Breast epithelium (tissue), 4 donors: ENCODE results near the gene OLFM3. TPM values are rescaled to one million over a fixed set of nuclear protein-coding genes. Genes with fewer than 3 reads are reported as not detected.

Source experiments
- DNase-seq, 2 donors: peaks; one replicate each; pipeline ENCODE4 v3.0.0-alpha.2; 2019; ENCODE audit warnings: low spot score in 2 of 2
- H3K27ac ChIP-seq, 2 donors: fragments of 200-600 bp; sonication (generic) in 1 of 2; one replicate each; pipeline ENCODE4 v1.5.1; 2016 to 2019; ENCODE audit warnings: mild to moderate bottlenecking in 1 of 2
- H3K27me3 ChIP-seq, 2 donors: fragments of 200-600 bp; sonication (generic) in 1 of 2; one replicate each; pipeline versions ENCODE4 v1.5.1 to v1.6.0; 2017 to 2019; ENCODE audit warnings: control low read depth in 1 of 2, mild to moderate bottlenecking in 1 of 2
- H3K36me3 ChIP-seq: fragments of 200-600 bp; one replicate; pipeline ENCODE4 v1.5.1; 2019
- H3K4me1 ChIP-seq, 2 donors: fragments of 200-600 bp; sonication (generic); one replicate each; pipeline ENCODE4 v1.5.1; 2016 to 2019; ENCODE audit warnings: control low read depth in 1 of 2
- H3K4me3 ChIP-seq, 3 donors: fragments of 200-600 bp; sonication (generic); 1 replicate in 2 of 3; 2 replicates in 1 of 3; pipeline ENCODE4 v1.5.1; 2016 to 2019; ENCODE audit warnings: mild to moderate bottlenecking in 3 of 3, moderate library complexity in 2 of 3
- H3K9me3 ChIP-seq, 2 donors: fragments of 200-600 bp; sonication (generic) in 1 of 2; one replicate each; pipeline ENCODE4 v1.5.1; 2016 to 2019; ENCODE audit warnings: control low read depth in 1 of 2
- CTCF ChIP-seq, 3 donors: fragments of 450-650 bp; IDR thresholded peaks; one replicate each; pipeline ENCODE4 v1.5.1; 2016 to 2017; ENCODE audit warnings: antibody characterized with exemption in 3 of 3, mild to moderate bottlenecking in 3 of 3, moderate library complexity in 3 of 3
- POLR2A ChIP-seq: fragments of 450-650 bp; IDR thresholded peaks from one replicate; pipeline ENCODE4 v1.6.1; 2016; ENCODE audit warnings: antibody characterized with exemption, mild to moderate bottlenecking, moderate library complexity
- POLR2AphosphoS5 ChIP-seq, 3 donors: sonication (generic); formaldehyde crosslinking; IDR thresholded peaks; one replicate each; pipeline ENCODE4 v1.6.1; 2017; ENCODE audit warnings: antibody characterized with exemption in 3 of 3
- intact Hi-C: fragments of 100-400 bp; cut with DNase I; formaldehyde crosslinking; loops from one replicate; pipeline ENCODE4 v1.15.1; 2023; ENCODE audit warnings: low total_unique reads
- total RNA-seq, 3 donors: library from RNA; depleted of rRNA; stranded (reverse); fragments of >200 nt; gene quantifications; one replicate each; pipeline ENCODE4 v1.1.0, GENCODE V29; 2016

The OLFM3 gene
- total RNA-seq, 3 donors from 2014 or later: not detected

- H3K4me3 ChIP-seq: no peak overlapping the region
- no peaks in the 10 kb centered on the region for H3K4me1 ChIP-seq
- no peaks in the 10 kb centered on the region for H3K36me3 ChIP-seq
- DNase-seq: no peak
- intact Hi-C loops: loop anchor here (5.0 kb wide), 1 partner anchor 526 kb away; no protein-coding TSS in a partner anchor
- H3K27ac ChIP-seq: no peak overlapping the region
- TF ChIP-seq POLR2AphosphoS5 (IDR thresholded peaks at IDR 0.05) (no peak), CTCF (IDR thresholded peaks at IDR 0.05) (no peak), POLR2A (no peak)
- no peaks in the 10 kb centered on the region for H3K27me3 ChIP-seq
- H3K9me3 ChIP-seq: no peaks in the 10 kb centered on the region
These were observed 163.4 kb downstream of the OLFM3 start for GRCh38 chr1:101833312-101833711.

GRCh38 chr1:101826416-101826815, 170.3 kb downstream of the OLFM3 start:
- no peak for TF ChIP-seq POLR2A
- no peak for TF ChIP-seq CTCF (IDR thresholded peaks at IDR 0.05)
- no peak for TF ChIP-seq POLR2AphosphoS5 (IDR thresholded peaks at IDR 0.05)
- DNase-seq: no peak
- H3K27ac ChIP-seq: no peak overlapping the region
- intact Hi-C loops: no loop called here
- no peaks in the 10 kb centered on the region for H3K9me3 ChIP-seq
- no peaks in the 10 kb centered on the region for H3K4me1 ChIP-seq
- no peaks in the 10 kb centered on the region for H3K36me3 ChIP-seq
- H3K27me3 ChIP-seq: no peaks in the 10 kb centered on the region
- H3K4me3 ChIP-seq: no peak overlapping the region

- DNase-seq: no peak
- H3K9me3 ChIP-seq: no peaks in the 10 kb centered on the region
- no peaks in the 10 kb centered on the region for H3K27me3 ChIP-seq
- H3K27ac ChIP-seq: no peak overlapping the region
- no peak overlapping the region for H3K4me3 ChIP-seq
- H3K36me3 ChIP-seq: no peaks in the 10 kb centered on the region
- H3K4me1 ChIP-seq: no peaks in the 10 kb centered on the region
- TF ChIP-seq CTCF (IDR thresholded peaks at IDR 0.05) (peak in 1 of 3 donors; percentile 30), POLR2A (no peak)
- intact Hi-C loops: no loop called here
These were observed 176.7 kb downstream of the OLFM3 start for GRCh38 chr1:101820071-101820470.

GRCh38 chr1:101816262-101816661, 180.5 kb downstream of the OLFM3 start:
- Histone ChIP-seq H3K27ac (no peak overlapping the region), H3K4me1 (no peaks in the 10 kb centered on the region), H3K27me3 (no peaks in the 10 kb centered on the region), H3K9me3 (no peaks in the 10 kb centered on the region), H3K36me3 (no peaks in the 10 kb centered on the region), H3K4me3 (no peak overlapping the region)
- TF ChIP-seq CTCF (IDR thresholded peaks at IDR 0.05) (no peak), POLR2A (no peak), POLR2AphosphoS5 (IDR thresholded peaks at IDR 0.05) (no peak)
- no peak for DNase-seq
- intact Hi-C loops: no loop called here

- no peak overlapping the region for H3K27ac ChIP-seq
- TF ChIP-seq POLR2AphosphoS5 (IDR thresholded peaks at IDR 0.05): no peak
- no peak for TF ChIP-seq POLR2A
- TF ChIP-seq CTCF (IDR thresholded peaks at IDR 0.05): no peak
- no peaks in the 10 kb centered on the region for H3K4me1 ChIP-seq
- intact Hi-C loops: no loop called here
- no peak overlapping the region for H3K4me3 ChIP-seq
- no peak for DNase-seq
- no peaks in the 10 kb centered on the region for H3K27me3 ChIP-seq
- no peaks in the 10 kb centered on the region for H3K36me3 ChIP-seq
- H3K9me3 ChIP-seq: no peaks in the 10 kb centered on the region
These were observed 198.3 kb downstream of the OLFM3 start for GRCh38 chr1:101798417-101798816.
